HepG2 (cell line): ENCODE measurements around the gene PLCXD3. TPM values are rescaled to one million over a fixed set of nuclear protein-coding genes. Genes with fewer than 3 reads are reported as not detected.

Experiments
- ATAC-seq: fragments of 200-7000 bp; cut with Tn5 transposase; 3 replicates; pipeline ENCODE4 v1.9.1; 2020; ENCODE audit warnings: mild to moderate bottlenecking, moderate library complexity
- BruUV-seq: library from RNA; stranded (reverse); fragments of 400-500 nt; replicated peaks from 2 replicates; lab custom pipeline; 2021; lab: Mats Ljungman, UMichigan
- CTCF ChIA-PET: fragments of 300-600 bp; formaldehyde crosslinking; extraction: SDS; loops from one replicate; lab custom pipeline; 2021; ENCODE audit warnings: low total read pairs, inconsistent platforms, low intra/inter-chr PET ratio; lab: Yijun Ruan, JAX
- POLR2A ChIA-PET: fragments of 350-600 bp; sonication (Branson Sonifier 250); formaldehyde crosslinking; loops from one replicate; lab custom pipeline; 2020; ENCODE audit warnings: antibody characterized with exemption, inconsistent platforms; lab: Yijun Ruan, JAX
- DNase-seq: peaks from one replicate; pipeline ENCODE4 v3.0.0-alpha.2; 2015; ENCODE audit warnings: low spot score
- FAIRE-seq: peaks from 3 replicates; lab custom pipeline; 2011; peaks lifted over from hg19 to GRCh38; lab: Jason Lieb, UNC
- H2AFZ ChIP-seq: one replicate; pipeline ENCODE4 v1.6.1; 2011; ENCODE audit warnings: low read length, inconsistent platforms
- H3K27ac ChIP-seq: fragments of 300-600 bp; 3 replicates; pipeline ENCODE4 v1.8.0; 2011; ENCODE audit warnings: mixed run types, mild to moderate bottlenecking, mixed read lengths, low read length, inconsistent platforms; ENCODE audit not compliant: insufficient read depth; ENCODE audit errors: extremely low read length
- H3K27me3 ChIP-seq, 2 experiments: fragments of 200-600 bp in 1 of 2; 2 replicates in 1 of 2; 3 replicates in 1 of 2; pipeline versions ENCODE4 v1.6.0 to v1.8.0; 2011; ENCODE audit warnings: low read length in 2 of 2, mild to moderate bottlenecking in 2 of 2, moderate library complexity in 2 of 2, inconsistent platforms in 1 of 2; ENCODE audit not compliant: insufficient read depth in 2 of 2, control insufficient read depth in 1 of 2
- H3K36me3 ChIP-seq, 2 experiments: fragments of 200-600 bp in 1 of 2; replicated peaks in 1 of 2; 2 replicates in 1 of 2; 3 replicates in 1 of 2; pipeline versions ENCODE4 v1.5.1 to v1.8.0; 2011; ENCODE audit warnings: low read length in 2 of 2, inconsistent platforms in 1 of 2; ENCODE audit not compliant: insufficient read depth in 2 of 2, control insufficient read depth in 1 of 2
- H3K4me1 ChIP-seq: 2 replicates; pipeline ENCODE4 v1.5.1; 2012; ENCODE audit warnings: low read length, inconsistent platforms; ENCODE audit not compliant: insufficient read depth
- H3K4me2 ChIP-seq: 2 replicates; pipeline ENCODE4 v1.6.0; 2011; ENCODE audit warnings: low read depth, low read length, inconsistent platforms
- H3K4me3 ChIP-seq, 3 experiments: fragments of 200-600 bp in 1 of 3; sonication (generic), shearing (Covaris generic) in 1 of 3; replicated peaks in 1 of 3; 2 replicates each; pipeline ENCODE4 v1.5.1; 2011 to 2016; ENCODE audit warnings: low read length in 3 of 3, inconsistent platforms in 2 of 3, low read depth in 2 of 3, mild to moderate bottlenecking in 2 of 3, control low read depth in 1 of 3, mixed read lengths in 1 of 3; ENCODE audit not compliant: insufficient read depth in 1 of 3
- H3K79me2 ChIP-seq: one replicate; pipeline ENCODE4 v1.6.1; 2011; ENCODE audit warnings: low read length, inconsistent platforms; ENCODE audit not compliant: insufficient read depth
- H3K9ac ChIP-seq: 2 replicates; pipeline ENCODE4 v1.6.0; 2011; ENCODE audit warnings: mild to moderate bottlenecking, low read depth, low read length, inconsistent platforms; ENCODE audit not compliant: insufficient read depth
- H3K9me3 ChIP-seq: 2 replicates; pipeline ENCODE4 v1.5.1; 2012; ENCODE audit warnings: mild to moderate bottlenecking, low read length
- H4K20me1 ChIP-seq: 2 replicates; pipeline ENCODE4 v1.6.0; 2011; ENCODE audit warnings: inconsistent platforms, mild to moderate bottlenecking, low read length, moderate library complexity; ENCODE audit not compliant: insufficient read depth
- NR1H2 ChIP-seq: sonication (generic); formaldehyde crosslinking; IDR thresholded peaks from 2 replicates; pipeline ENCODE4 v1.8.1; 2022; ENCODE audit warnings: low read depth, missing genetic modification reagents, borderline replicate concordance
- STAG1 ChIP-seq: sonication (generic); formaldehyde crosslinking; IDR thresholded peaks from 2 replicates; pipeline ENCODE4 v1.4.0; 2020; ENCODE audit warnings: missing genetic modification reagents
- ZFP41 ChIP-seq: sonication (generic); formaldehyde crosslinking; IDR thresholded peaks from 2 replicates; pipeline ENCODE4 v1.4.0; 2020; ENCODE audit warnings: mild to moderate bottlenecking, missing genetic modification reagents, borderline replicate concordance
- ZNF569 ChIP-seq: sonication (generic); formaldehyde crosslinking; IDR thresholded peaks from 2 replicates; pipeline ENCODE4 v1.5.0; 2020; ENCODE audit warnings: mild to moderate bottlenecking, missing genetic modification reagents, moderate library complexity, borderline replicate concordance
- ZNF615 ChIP-seq: sonication (generic); formaldehyde crosslinking; IDR thresholded peaks from 2 replicates; pipeline ENCODE4 v1.5.0; 2020; ENCODE audit warnings: mild to moderate bottlenecking, missing genetic modification reagents, borderline replicate concordance
- ZNF616 ChIP-seq: sonication (generic); formaldehyde crosslinking; IDR thresholded peaks from 2 replicates; pipeline ENCODE4 v1.5.0; 2020; ENCODE audit warnings: low read depth, mild to moderate bottlenecking, missing genetic modification reagents
- ZSCAN25 ChIP-seq: sonication (generic); formaldehyde crosslinking; IDR thresholded peaks from 2 replicates; pipeline ENCODE4 v1.8.0; 2022; ENCODE audit warnings: mild to moderate bottlenecking, missing genetic modification reagents
- WGBS: methylation state at CpG from one replicate; pipeline ENCODE4 v1.1.6; 2017; ENCODE audit warnings: low lambda C conversion rate; 5-methylcytosine and 5-hydroxymethylcytosine counted together
- in situ Hi-C: cut with HindIII; loops from 2 replicates; pipeline ENCODE4 v1.10.0; 2017; ENCODE audit warnings: low pct_unique_long_range_greater_than_20kb; ENCODE audit not compliant: extremely low pct_ligation_motif_present
- intact Hi-C: fragments of 100-400 bp; cut with micrococcal nuclease; formaldehyde crosslinking; loops from one replicate; pipeline ENCODE4 v1.10.0; 2022; ENCODE audit not compliant: unreplicated experiment
- polyA plus RNA-seq, 8 experiments: library from polyadenylated mRNA; depleted of rRNA in 3 of 8; stranded (reverse) in 7 of 8; unstranded in 1 of 8; fragments of >200 nt; fragmentation: Illumina TruSeq in 4 of 8; extraction: Trizol in 4 of 8; gene quantifications; 2 replicates each; pipeline versions ENCODE4 v1.2.1 to v1.2.3, GENCODE V29; 2011 to 2016; ENCODE audit warnings: low read depth in 4 of 8, missing spikeins in 1 of 8, mixed read lengths in 1 of 8; ENCODE audit not compliant: insufficient read depth in 1 of 8
- total RNA-seq, 5 experiments: library from RNA; depleted of rRNA; stranded (reverse); fragments of >200 nt; fragmentation: Illumina TruSeq; extraction: Trizol; gene quantifications; 2 replicates each; pipeline ENCODE4 v1.2.3, GENCODE V29; 2016; ENCODE audit warnings: low read depth in 1 of 5
- TF ChIP-seq, protein P1 (sequence below): sonication (generic); formaldehyde crosslinking; IDR thresholded peaks from 2 replicates; pipeline ENCODE4 v1.5.0; 2020; ENCODE audit warnings: mild to moderate bottlenecking, missing genetic modification reagents, moderate library complexity
- TF ChIP-seq, protein P2 (sequence below), 2 experiments: IDR thresholded peaks; 2 replicates each; pipeline ENCODE4 v1.6.1; 2011 to 2012; ENCODE audit warnings: low read length in 2 of 2, borderline replicate concordance in 1 of 2, low read depth in 1 of 2, mild to moderate bottlenecking in 1 of 2, moderate library complexity in 1 of 2

The PLCXD3 gene
- total and polyA plus RNA-seq, 2 of the 13 experiments (the other 11 are each of a cell fraction or from before 2014, with no cell fraction given), result not detected

DNA sequence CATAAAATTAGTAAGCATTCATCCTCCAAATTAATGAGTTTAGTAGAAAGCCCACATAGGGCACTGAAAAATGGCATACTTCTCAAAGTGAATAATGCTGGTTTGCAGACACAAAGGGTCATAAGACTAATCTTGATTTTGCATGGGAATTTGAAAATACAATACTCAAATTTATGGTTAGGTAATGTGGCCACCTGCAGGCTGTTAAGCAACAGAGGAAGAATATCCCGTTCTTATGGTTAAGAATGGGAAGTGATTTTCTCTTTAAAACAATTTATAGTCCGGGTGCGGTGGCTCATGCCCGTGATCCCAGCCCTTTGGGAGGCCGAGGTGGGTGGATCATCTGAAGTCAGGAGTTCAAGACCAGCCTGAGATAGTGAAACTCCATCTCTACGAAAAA lies 9.4 kb upstream of the PLCXD3 start:
- in situ Hi-C loops (no loop called here), intact Hi-C loops (loop anchor here (1.0 to 5.0 kb wide), 3 partner anchors 122 to 618 kb away; no protein-coding TSS in a partner anchor)
- DNase-seq (no peak), ATAC-seq (no peak), FAIRE-seq (no peak)
- no peak overlapping the region for H3K27ac ChIP-seq
- no peaks in the 10 kb centered on the region for H3K36me3 ChIP-seq
- no peaks in the 10 kb centered on the region for H4K20me1 ChIP-seq
- no peaks in the 10 kb centered on the region for H3K79me2 ChIP-seq
- CTCF ChIA-PET, result no interaction called here
- H3K4me2 ChIP-seq, result no peak overlapping the region
- BruUV-seq, result no TSS peak
- H2AFZ ChIP-seq, result no peak overlapping the region
- no peaks in the 10 kb centered on the region for H3K9me3 ChIP-seq
- H3K27me3 ChIP-seq, result no peaks in the 10 kb centered on the region
- no peaks in the 10 kb centered on the region for H3K4me1 ChIP-seq
- no peak overlapping the region for H3K9ac ChIP-seq
- H3K4me3 ChIP-seq, result no peak overlapping the region
- POLR2A ChIA-PET, result no interaction called here
- 25% methylated on average over 6 of the region's 6 CpGs for WGBS
- no peak for TF ChIP-seq ZNF615 (CRISPR knock-in tag)
- peak; percentile 57 for TF ChIP-seq STAG1
- TF ChIP-seq, protein P1, sequence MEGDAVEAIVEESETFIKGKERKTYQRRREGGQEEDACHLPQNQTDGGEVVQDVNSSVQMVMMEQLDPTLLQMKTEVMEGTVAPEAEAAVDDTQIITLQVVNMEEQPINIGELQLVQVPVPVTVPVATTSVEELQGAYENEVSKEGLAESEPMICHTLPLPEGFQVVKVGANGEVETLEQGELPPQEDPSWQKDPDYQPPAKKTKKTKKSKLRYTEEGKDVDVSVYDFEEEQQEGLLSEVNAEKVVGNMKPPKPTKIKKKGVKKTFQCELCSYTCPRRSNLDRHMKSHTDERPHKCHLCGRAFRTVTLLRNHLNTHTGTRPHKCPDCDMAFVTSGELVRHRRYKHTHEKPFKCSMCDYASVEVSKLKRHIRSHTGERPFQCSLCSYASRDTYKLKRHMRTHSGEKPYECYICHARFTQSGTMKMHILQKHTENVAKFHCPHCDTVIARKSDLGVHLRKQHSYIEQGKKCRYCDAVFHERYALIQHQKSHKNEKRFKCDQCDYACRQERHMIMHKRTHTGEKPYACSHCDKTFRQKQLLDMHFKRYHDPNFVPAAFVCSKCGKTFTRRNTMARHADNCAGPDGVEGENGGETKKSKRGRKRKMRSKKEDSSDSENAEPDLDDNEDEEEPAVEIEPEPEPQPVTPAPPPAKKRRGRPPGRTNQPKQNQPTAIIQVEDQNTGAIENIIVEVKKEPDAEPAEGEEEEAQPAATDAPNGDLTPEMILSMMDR (CRISPR knock-in tag), result peak; percentile 24; the same call in 1 of the 2 replicates

DNA sequence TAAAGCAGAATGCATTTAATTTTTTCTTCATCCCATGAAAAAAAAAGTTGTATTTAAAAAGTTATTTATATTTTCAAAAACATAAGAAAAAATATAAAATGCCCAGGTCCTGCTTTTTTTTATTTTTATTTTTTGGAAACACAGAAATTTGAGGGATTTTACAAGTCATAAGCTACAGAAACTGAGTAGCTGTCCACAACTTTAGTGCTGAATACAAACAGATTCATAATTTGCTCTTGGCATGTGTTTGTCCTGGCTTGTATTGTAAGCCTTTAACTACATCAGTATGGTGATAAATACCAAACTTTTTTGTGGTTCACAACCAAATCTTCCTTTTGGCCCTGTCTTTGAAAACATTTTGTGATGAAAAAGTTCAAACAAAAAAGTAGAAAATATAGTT lies 7.5 kb upstream of the PLCXD3 start:
- Histone ChIP-seq H3K4me2 (no peak overlapping the region), H3K27me3 (no peaks in the 10 kb centered on the region), H3K9ac (no peak overlapping the region), H3K36me3 (no peaks in the 10 kb centered on the region), H2AFZ (no peak overlapping the region), H4K20me1 (no peaks in the 10 kb centered on the region), H3K79me2 (no peaks in the 10 kb centered on the region), H3K27ac (no peak overlapping the region), H3K4me1 (no peaks in the 10 kb centered on the region), H3K9me3 (no peaks in the 10 kb centered on the region), H3K4me3 (no peak overlapping the region)
- CTCF ChIA-PET, result no interaction called here
- no TSS peak for BruUV-seq
- DNase-seq (no peak), ATAC-seq (no peak), FAIRE-seq (no peak)
- in situ Hi-C loops, result no loop called here
- intact Hi-C loops, result no loop called here
- POLR2A ChIA-PET, result no interaction called here
- TF ChIP-seq ZNF616 (CRISPR knock-in tag) (no peak), ZFP41 (CRISPR knock-in tag) (no peak), ZNF569 (CRISPR knock-in tag) (no peak), NR1H2 (CRISPR knock-in tag) (no peak), ZSCAN25 (CRISPR knock-in tag) (no peak)
- TF ChIP-seq, protein P2, sequence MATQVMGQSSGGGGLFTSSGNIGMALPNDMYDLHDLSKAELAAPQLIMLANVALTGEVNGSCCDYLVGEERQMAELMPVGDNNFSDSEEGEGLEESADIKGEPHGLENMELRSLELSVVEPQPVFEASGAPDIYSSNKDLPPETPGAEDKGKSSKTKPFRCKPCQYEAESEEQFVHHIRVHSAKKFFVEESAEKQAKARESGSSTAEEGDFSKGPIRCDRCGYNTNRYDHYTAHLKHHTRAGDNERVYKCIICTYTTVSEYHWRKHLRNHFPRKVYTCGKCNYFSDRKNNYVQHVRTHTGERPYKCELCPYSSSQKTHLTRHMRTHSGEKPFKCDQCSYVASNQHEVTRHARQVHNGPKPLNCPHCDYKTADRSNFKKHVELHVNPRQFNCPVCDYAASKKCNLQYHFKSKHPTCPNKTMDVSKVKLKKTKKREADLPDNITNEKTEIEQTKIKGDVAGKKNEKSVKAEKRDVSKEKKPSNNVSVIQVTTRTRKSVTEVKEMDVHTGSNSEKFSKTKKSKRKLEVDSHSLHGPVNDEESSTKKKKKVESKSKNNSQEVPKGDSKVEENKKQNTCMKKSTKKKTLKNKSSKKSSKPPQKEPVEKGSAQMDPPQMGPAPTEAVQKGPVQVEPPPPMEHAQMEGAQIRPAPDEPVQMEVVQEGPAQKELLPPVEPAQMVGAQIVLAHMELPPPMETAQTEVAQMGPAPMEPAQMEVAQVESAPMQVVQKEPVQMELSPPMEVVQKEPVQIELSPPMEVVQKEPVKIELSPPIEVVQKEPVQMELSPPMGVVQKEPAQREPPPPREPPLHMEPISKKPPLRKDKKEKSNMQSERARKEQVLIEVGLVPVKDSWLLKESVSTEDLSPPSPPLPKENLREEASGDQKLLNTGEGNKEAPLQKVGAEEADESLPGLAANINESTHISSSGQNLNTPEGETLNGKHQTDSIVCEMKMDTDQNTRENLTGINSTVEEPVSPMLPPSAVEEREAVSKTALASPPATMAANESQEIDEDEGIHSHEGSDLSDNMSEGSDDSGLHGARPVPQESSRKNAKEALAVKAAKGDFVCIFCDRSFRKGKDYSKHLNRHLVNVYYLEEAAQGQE (IDR thresholded peaks at IDR 0.05; ENCODE audit: borderline replicate concordance in 1 of 2, low read depth in 1 of 2, low read length in 2 of 2), result peak; percentile 10 to 91; a peak in 3 of 4 replicates
